H1 (cell line): ENCODE measurements around the gene RHOU. TPM values are rescaled to one million over a fixed set of nuclear protein-coding genes. Genes with fewer than 3 reads are reported as not detected.

ENCODE experiments used
- CEBPB ChIP-seq: IDR thresholded peaks from 2 replicates; pipeline ENCODE4 v1.6.1; 2012; ENCODE audit warnings: low read depth, low read length
- HDAC6 ChIP-seq: IDR thresholded peaks from one replicate; pipeline ENCODE4 v1.7.1; 2012; ENCODE audit warnings: low read depth, mild to moderate bottlenecking, inconsistent platforms, low read length, moderate library complexity
- JUN ChIP-seq: IDR thresholded peaks from 2 replicates; pipeline ENCODE4 v1.6.1; 2011; ENCODE audit warnings: low read depth, mild to moderate bottlenecking, improper control_type of control experiment, low read length
- KDM4A ChIP-seq: IDR thresholded peaks from one replicate; pipeline ENCODE4 v1.7.1; 2012; ENCODE audit warnings: low read depth, mild to moderate bottlenecking, moderate library complexity, low read length, inconsistent platforms; ENCODE audit not compliant: severe bottlenecking
- RNF2 ChIP-seq: fragments of 200-900, 300-1000 bp; sonication (generic); IDR thresholded peaks from 2 replicates; pipeline ENCODE4 v1.7.1; 2016; ENCODE audit warnings: borderline replicate concordance, low read depth, mild to moderate bottlenecking, antibody characterized with exemption, low read length; ENCODE audit not compliant: poor library complexity, severe bottlenecking; ENCODE audit errors: missing control alignments
- SAP30 ChIP-seq: fragments of 300-600 bp; sonication (generic); IDR thresholded peaks from 2 replicates; pipeline ENCODE4 v1.7.1; 2012; ENCODE audit warnings: low read length, moderate library complexity, mild to moderate bottlenecking, inconsistent platforms; ENCODE audit not compliant: insufficient read depth, insufficient replicate concordance
- polyA plus RNA-seq, 7 experiments: library from polyadenylated mRNA; depleted of rRNA in 3 of 7; stranded (reverse) in 5 of 7; unstranded in 2 of 7; fragments of >200 nt in 5 of 7; fragments of 200-250 nt in 2 of 7; gene quantifications; 1 replicate in 5 of 7; 2 replicates in 1 of 7; 4 replicates in 1 of 7; pipeline versions ENCODE4 v1.2.1 to v1.2.3, GENCODE V29; 2011 to 2013; ENCODE audit warnings: missing spikeins in 2 of 7, mixed read lengths in 2 of 7
- total RNA-seq: library from RNA; stranded (reverse); fragmentation: NEBNext Ultra II Directional; extraction: Animal tissue kit (Norgen Biotek cat#: 25700); gene quantifications from 2 replicates; pipeline ENCODE4 v1.2.1, GENCODE V29; 2021
- TF ChIP-seq, protein P1 (sequence below): IDR thresholded peaks from 2 replicates; pipeline ENCODE4 v1.6.1; 2012; ENCODE audit warnings: inconsistent platforms

Gene RHOU
- total and polyA plus RNA-seq, 2 of the 8 experiments (the other 6 are each of a cell fraction or from before 2014, with no cell fraction given), result 3.0 to 3.4 TPM

DNA sequence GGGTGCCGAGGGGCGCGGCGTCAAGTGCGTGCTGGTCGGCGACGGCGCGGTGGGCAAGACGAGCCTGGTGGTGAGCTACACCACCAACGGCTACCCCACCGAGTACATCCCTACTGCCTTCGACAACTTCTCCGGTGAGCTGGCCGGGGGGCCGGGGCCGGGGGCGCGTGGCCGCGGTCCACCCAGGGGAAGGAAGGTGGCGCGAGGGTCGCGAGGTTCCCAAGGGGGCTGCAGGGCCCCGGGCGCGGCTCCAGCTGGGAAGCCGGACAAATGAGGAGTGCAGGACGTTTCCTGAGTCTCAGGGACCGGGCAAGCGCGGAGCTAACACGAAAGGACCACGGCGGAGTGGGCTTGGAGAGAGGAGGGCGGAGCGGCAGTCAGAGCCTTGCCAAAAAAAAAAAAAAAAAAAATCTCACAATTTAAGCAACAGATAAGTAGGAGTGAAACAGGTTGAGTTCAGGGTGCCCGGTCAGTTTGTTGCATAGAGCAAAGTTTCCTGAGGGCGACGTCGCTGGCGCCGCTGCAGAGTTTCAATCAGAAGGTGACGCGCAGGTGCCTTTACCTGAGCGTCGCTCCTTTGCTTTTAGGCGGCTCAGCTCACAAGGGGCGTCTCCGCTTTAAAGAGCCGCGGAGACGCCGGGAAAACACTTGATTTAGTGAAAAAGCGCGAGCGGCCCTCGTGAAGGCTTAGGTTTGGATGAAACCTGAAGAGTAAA, 750 bp downstream of the RHOU start (continued):
- TF ChIP-seq CEBPB, result no peak
- TF ChIP-seq JUN, result no peak
- TF ChIP-seq, protein P1, sequence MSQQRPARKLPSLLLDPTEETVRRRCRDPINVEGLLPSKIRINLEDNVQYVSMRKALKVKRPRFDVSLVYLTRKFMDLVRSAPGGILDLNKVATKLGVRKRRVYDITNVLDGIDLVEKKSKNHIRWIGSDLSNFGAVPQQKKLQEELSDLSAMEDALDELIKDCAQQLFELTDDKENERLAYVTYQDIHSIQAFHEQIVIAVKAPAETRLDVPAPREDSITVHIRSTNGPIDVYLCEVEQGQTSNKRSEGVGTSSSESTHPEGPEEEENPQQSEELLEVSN, result peak; percentile 28; the same call in 1 of the 2 replicates
- TF ChIP-seq HDAC6, result no peak
- TF ChIP-seq KDM4A, result peak; percentile 10
- TF ChIP-seq RNF2, result no peak
- TF ChIP-seq SAP30, result no peak
